H9 (cell line): ENCODE results near the gene ERAP2. TPM values are rescaled to one million over a fixed set of nuclear protein-coding genes. Genes with fewer than 3 reads are reported as not detected.

Source experiments
- DNase-seq: peaks from one replicate; pipeline ENCODE4 v3.0.0-alpha.2; 2017
- H2AFZ ChIP-seq: one replicate; pipeline ENCODE4 v1.6.1; 2013; ENCODE audit warnings: mild to moderate bottlenecking, low read length, control low read depth, moderate library complexity
- H2AK5ac ChIP-seq: 2 replicates; pipeline ENCODE4 v1.6.1; 2013; ENCODE audit warnings: low read length, control low read depth, mixed read lengths; ENCODE audit not compliant: insufficient read length
- H2BK120ac ChIP-seq: one replicate; pipeline ENCODE4 v1.6.1; 2013; ENCODE audit warnings: low read depth, mild to moderate bottlenecking, low read length, control low read depth, inconsistent platforms; ENCODE audit not compliant: poor library complexity, severe bottlenecking
- H2BK12ac ChIP-seq: 2 replicates; pipeline ENCODE4 v1.6.1; 2013; ENCODE audit warnings: low read length, control low read depth, mixed read lengths, low read depth; ENCODE audit not compliant: insufficient read length
- H2BK15ac ChIP-seq: 2 replicates; pipeline ENCODE4 v1.6.1; 2013; ENCODE audit warnings: low read depth, low read length, control low read depth
- H2BK20ac ChIP-seq: one replicate; pipeline ENCODE4 v1.6.1; 2013; ENCODE audit warnings: low read depth, mild to moderate bottlenecking, low read length, control low read depth, inconsistent platforms; ENCODE audit not compliant: poor library complexity, severe bottlenecking
- H2BK5ac ChIP-seq: 2 replicates; pipeline ENCODE4 v1.6.1; 2013; ENCODE audit warnings: low read length, control low read depth, mixed read lengths; ENCODE audit not compliant: insufficient read length
- H3K14ac ChIP-seq: 2 replicates; pipeline ENCODE4 v1.6.1; 2013; ENCODE audit warnings: low read length, control low read depth; ENCODE audit not compliant: insufficient read depth
- H3K18ac ChIP-seq: 2 replicates; pipeline ENCODE4 v1.6.1; 2013; ENCODE audit warnings: low read depth, mild to moderate bottlenecking, mixed read lengths, low read length, control low read depth; ENCODE audit not compliant: insufficient read length
- H3K23ac ChIP-seq: 2 replicates; pipeline ENCODE4 v1.6.1; 2013; ENCODE audit warnings: low read length, control low read depth, mixed read lengths, low read depth; ENCODE audit not compliant: insufficient read length
- H3K23me2 ChIP-seq: 2 replicates; pipeline ENCODE4 v1.6.1; 2013; ENCODE audit warnings: low read depth, mild to moderate bottlenecking, mixed read lengths, low read length, control low read depth; ENCODE audit not compliant: insufficient read length, poor library complexity, severe bottlenecking
- H3K27ac ChIP-seq: 2 replicates; pipeline ENCODE4 v1.5.1; 2013; ENCODE audit warnings: low read length, control low read depth, mixed read lengths, low read depth; ENCODE audit not compliant: insufficient read length
- H3K27me3 ChIP-seq: 2 replicates; pipeline ENCODE4 v1.6.1; 2013; ENCODE audit warnings: low read length, control low read depth, inconsistent platforms; ENCODE audit not compliant: insufficient read depth
- H3K4ac ChIP-seq: 2 replicates; pipeline ENCODE4 v1.6.1; 2013; ENCODE audit warnings: low read depth, mild to moderate bottlenecking, control low read depth, inconsistent platforms, low read length, moderate library complexity
- H3K4me1 ChIP-seq: 2 replicates; pipeline ENCODE4 v1.6.1; 2013; ENCODE audit warnings: low read length, control low read depth, inconsistent platforms; ENCODE audit not compliant: insufficient read depth
- H3K4me2 ChIP-seq: 2 replicates; pipeline ENCODE4 v1.6.1; 2013; ENCODE audit warnings: low read length, control low read depth, mixed read lengths; ENCODE audit not compliant: insufficient read length, insufficient read depth
- H3K56ac ChIP-seq: 2 replicates; pipeline ENCODE4 v1.6.1; 2013; ENCODE audit warnings: low read depth, mild to moderate bottlenecking, mixed read lengths, low read length, control low read depth; ENCODE audit not compliant: insufficient read length
- H3K79me1 ChIP-seq: 2 replicates; pipeline ENCODE4 v1.6.1; 2013; ENCODE audit warnings: low read depth, mild to moderate bottlenecking, moderate library complexity, low read length, control low read depth, inconsistent platforms; ENCODE audit not compliant: insufficient read depth, poor library complexity, severe bottlenecking
- H3K79me2 ChIP-seq: 2 replicates; pipeline ENCODE4 v1.6.1; 2013; ENCODE audit warnings: low read length, control low read depth, inconsistent platforms; ENCODE audit not compliant: insufficient read depth
- H3K9ac ChIP-seq: 2 replicates; pipeline ENCODE4 v1.6.1; 2013; ENCODE audit warnings: low read length, control low read depth, mixed read lengths; ENCODE audit not compliant: insufficient read length; ENCODE audit errors: extremely low read depth
- H3K9me3 ChIP-seq: one replicate; pipeline ENCODE4 v1.6.1; 2013; ENCODE audit warnings: low read depth, low read length, inconsistent platforms; ENCODE audit not compliant: control insufficient read depth
- H3T11ph ChIP-seq: one replicate; pipeline ENCODE4 v1.6.1; 2013; ENCODE audit warnings: mild to moderate bottlenecking, low read length, control low read depth, inconsistent platforms
- H4K20me1 ChIP-seq: one replicate; pipeline ENCODE4 v1.6.1; 2013; ENCODE audit not compliant: control insufficient read depth, insufficient read length, insufficient read depth
- H4K5ac ChIP-seq: 2 replicates; pipeline ENCODE4 v1.6.1; 2013; ENCODE audit warnings: low read depth, mild to moderate bottlenecking, mixed read lengths, low read length, control low read depth; ENCODE audit not compliant: insufficient read length
- H4K8ac ChIP-seq: replicated peaks from 2 replicates; pipeline ENCODE4 v1.6.1; 2013; ENCODE audit warnings: low read length, control low read depth, mixed read lengths, low read depth; ENCODE audit not compliant: insufficient read length
- H4K91ac ChIP-seq: 2 replicates; pipeline ENCODE4 v1.6.1; 2013; ENCODE audit warnings: low read depth, mild to moderate bottlenecking, moderate library complexity, mixed read lengths, low read length, control low read depth; ENCODE audit not compliant: insufficient read length
- H3K27ac Mint-ChIP-seq, 3 experiments: 2 replicates in 2 of 3; 3 replicates in 1 of 3; pipeline ENCODE4 v1.8.0; 2020 to 2021; ENCODE audit warnings: mixed read lengths in 3 of 3, mild to moderate bottlenecking in 1 of 3, moderate library complexity in 1 of 3
- H3K27me3 Mint-ChIP-seq: 2 replicates; pipeline ENCODE4 v1.8.0; 2021; ENCODE audit warnings: low read depth, mild to moderate bottlenecking, moderate library complexity, mixed read lengths
- H3K36me3 Mint-ChIP-seq, 3 experiments: 2 replicates in 2 of 3; 3 replicates in 1 of 3; pipeline ENCODE4 v1.8.0; 2020 to 2021; ENCODE audit warnings: low read depth in 3 of 3, mixed read lengths in 3 of 3; ENCODE audit not compliant: insufficient read depth in 1 of 3
- H3K4me1 Mint-ChIP-seq, 2 experiments: 2 replicates each; pipeline ENCODE4 v1.8.0; 2020; ENCODE audit warnings: mixed read lengths in 2 of 2
- H3K4me3 Mint-ChIP-seq, 2 experiments: 2 replicates in 1 of 2; 3 replicates in 1 of 2; pipeline ENCODE4 v1.8.0; 2020 to 2021; ENCODE audit warnings: mild to moderate bottlenecking in 2 of 2, mixed read lengths in 2 of 2, moderate library complexity in 1 of 2
- H3K9me3 Mint-ChIP-seq, 2 experiments: 2 replicates in 1 of 2; 3 replicates in 1 of 2; pipeline ENCODE4 v1.8.0; 2020; ENCODE audit warnings: mild to moderate bottlenecking in 2 of 2, mixed read lengths in 2 of 2, moderate library complexity in 1 of 2
- WGBS: extraction: QIAGEN DNeasy Blood & Tissue Kit; methylation state at CpG from one replicate; pipeline ENCODE4 v1.1.7; 2013; ENCODE audit warnings: missing lambda C conversion rate, low lambda C conversion rate, mixed read lengths; ENCODE audit not compliant: insufficient read length; ENCODE audit errors: extremely low coverage; 5-methylcytosine and 5-hydroxymethylcytosine counted together
- total RNA-seq: library from RNA; stranded (reverse); gene quantifications from 2 replicates; pipeline ENCODE4 v1.2.1, GENCODE V29; 2021
- TF ChIP-seq, protein P1 (sequence below): fragments of 200-600 bp; sonication (generic); conservative IDR thresholded peaks from 3 replicates; pipeline ENCODE4 v1.8.0; 2021; ENCODE audit warnings: antibody characterized with exemption, mild to moderate bottlenecking

ERAP2 gene
- total RNA-seq, 1 experiment from 2014 or later, result 0.09 TPM

- Histone ChIP-seq H2BK15ac (no peak overlapping the region), H3K4me1 (no peaks in the 10 kb centered on the region), H3K4ac (no peak overlapping the region), H4K8ac (no peak overlapping the region), H4K91ac (no peak overlapping the region), H2BK20ac (no peak overlapping the region), H3K27me3 (no peaks in the 10 kb centered on the region), H3K14ac (no peak overlapping the region), H2BK12ac (no peak overlapping the region), H3K18ac (no peak overlapping the region), H3K9me3 (no peaks in the 10 kb centered on the region), H3T11ph (no peak overlapping the region), H2BK120ac (no peak overlapping the region), H2AFZ (no peak overlapping the region), H3K56ac (no peak overlapping the region), H3K4me2 (no peak overlapping the region), H3K79me2 (no peaks in the 10 kb centered on the region), H3K27ac (no peak overlapping the region), H2AK5ac (no peak overlapping the region), H2BK5ac (no peak overlapping the region), H3K79me1 (no peaks in the 10 kb centered on the region), H3K9ac (no peak overlapping the region), H3K23ac (no peak overlapping the region), H3K23me2 (no peaks in the 10 kb centered on the region), H4K5ac (no peak overlapping the region), H4K20me1 (no peaks in the 10 kb centered on the region)
- Mint-ChIP-seq H3K27ac (no peak overlapping the region), H3K4me1 (peaks cover 0 to 12% of the 10 kb centered on the region in 2 experiments; a peak in 2 of 4 replicates), H3K9me3 (no peaks in the 10 kb centered on the region), H3K36me3 (no peaks in the 10 kb centered on the region), H3K4me3 (no peak overlapping the region), H3K27me3 (no peaks in the 10 kb centered on the region; the same call in 1 of the 2 replicates)
- WGBS, result no CpG with 5 or more reads among the region's 3 CpGs
- TF ChIP-seq, protein P1, sequence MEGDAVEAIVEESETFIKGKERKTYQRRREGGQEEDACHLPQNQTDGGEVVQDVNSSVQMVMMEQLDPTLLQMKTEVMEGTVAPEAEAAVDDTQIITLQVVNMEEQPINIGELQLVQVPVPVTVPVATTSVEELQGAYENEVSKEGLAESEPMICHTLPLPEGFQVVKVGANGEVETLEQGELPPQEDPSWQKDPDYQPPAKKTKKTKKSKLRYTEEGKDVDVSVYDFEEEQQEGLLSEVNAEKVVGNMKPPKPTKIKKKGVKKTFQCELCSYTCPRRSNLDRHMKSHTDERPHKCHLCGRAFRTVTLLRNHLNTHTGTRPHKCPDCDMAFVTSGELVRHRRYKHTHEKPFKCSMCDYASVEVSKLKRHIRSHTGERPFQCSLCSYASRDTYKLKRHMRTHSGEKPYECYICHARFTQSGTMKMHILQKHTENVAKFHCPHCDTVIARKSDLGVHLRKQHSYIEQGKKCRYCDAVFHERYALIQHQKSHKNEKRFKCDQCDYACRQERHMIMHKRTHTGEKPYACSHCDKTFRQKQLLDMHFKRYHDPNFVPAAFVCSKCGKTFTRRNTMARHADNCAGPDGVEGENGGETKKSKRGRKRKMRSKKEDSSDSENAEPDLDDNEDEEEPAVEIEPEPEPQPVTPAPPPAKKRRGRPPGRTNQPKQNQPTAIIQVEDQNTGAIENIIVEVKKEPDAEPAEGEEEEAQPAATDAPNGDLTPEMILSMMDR, result no peak
- DNase-seq, result no peak
Observed at GRCh38 chr5:96879665-96880064, 3.4 kb downstream of the ERAP2 start.
